ENCODE measurements around the gene GGTLC2. TPM values are rescaled to one million over a fixed set of nuclear protein-coding genes. Genes with fewer than 3 reads are reported as not detected.
A peak's percentile ranks its signal among the peaks of the same experiment; 100 is the strongest.

The GGTLC2 gene
- total and polyA plus RNA-seq, 8 donors: not detected

- H3K27ac ChIP-seq: peak overlapping the region in 4 of 5 donors; percentile 19 to 50 (median 48)
- intact Hi-C loops (cut with DNase I; ENCODE audit: low total_unique reads): no loop called here
- H3K4me3 ChIP-seq: no peak overlapping the region
- no peaks in the 10 kb centered on the region for H3K9me3 ChIP-seq
- H3K36me3 ChIP-seq: no peaks in the 10 kb centered on the region
- peaks cover 7 to 22% (median 13%) of the 10 kb centered on the region in 4 donors for H3K4me1 ChIP-seq
- no peaks in the 10 kb centered on the region for H3K27me3 ChIP-seq
- peak; percentile 75 to 89 for DNase-seq
- 21 to 52% (median 26%) methylated on average over 8 of the region's 8 CpGs for WGBS, 5 donors
- no peak for TF ChIP-seq POLR2A (IDR thresholded peaks at IDR 0.05)
- TF ChIP-seq EP300 (IDR thresholded peaks at IDR 0.05): no peak
- TF ChIP-seq CTCF (IDR thresholded peaks at IDR 0.05): peak in 5 of 7 experiments; percentile 15 to 77 (median 33)
- TF ChIP-seq POLR2AphosphoS5 (IDR thresholded peaks at IDR 0.05): peak in 1 of 3 donors; percentile 34
Observed at GRCh38 chr22:22692707-22693530, 48.5 kb downstream of the GGTLC2 start.

- H3K27me3 ChIP-seq: no peaks in the 10 kb centered on the region
- DNase-seq: no peak
- H3K36me3 ChIP-seq: no peaks in the 10 kb centered on the region
- 36 to 70% (median 49%) methylated on average over 2 of the region's 2 CpGs for WGBS, 5 donors
- intact Hi-C loops (cut with DNase I; ENCODE audit: low total_unique reads): no loop called here
- H3K4me3 ChIP-seq: no peak overlapping the region
- H3K9me3 ChIP-seq: no peaks in the 10 kb centered on the region
- H3K27ac ChIP-seq: peak overlapping the region in 3 of 5 donors; percentile 5 to 50 (median 5)
- no peak for TF ChIP-seq POLR2AphosphoS5 (IDR thresholded peaks at IDR 0.05)
- TF ChIP-seq EP300 (IDR thresholded peaks at IDR 0.05): no peak
- TF ChIP-seq POLR2A (IDR thresholded peaks at IDR 0.05): no peak
- no peak for TF ChIP-seq CTCF (IDR thresholded peaks at IDR 0.05)
- H3K4me1 ChIP-seq: peaks cover 7 to 22% (median 13%) of the 10 kb centered on the region in 4 donors
Observed at GRCh38 chr22:22693531-22693884, 49.1 kb downstream of the GGTLC2 start.

- peaks cover 7 to 22% (median 13%) of the 10 kb centered on the region in 4 donors for H3K4me1 ChIP-seq
- H3K9me3 ChIP-seq: no peaks in the 10 kb centered on the region
- no peaks in the 10 kb centered on the region for H3K36me3 ChIP-seq
- intact Hi-C loops (cut with DNase I; ENCODE audit: low total_unique reads): no loop called here
- no peak overlapping the region for H3K4me3 ChIP-seq
- DNase-seq: peak in 1 of 2 donors; percentile 10
- H3K27ac ChIP-seq: peak overlapping the region in 1 of 5 donors; percentile 50
- 69 to 93% (median 75%) methylated on average over 1 of the region's 1 CpG for WGBS, 5 donors
- TF ChIP-seq CTCF (IDR thresholded peaks at IDR 0.05): no peak
- TF ChIP-seq POLR2AphosphoS5 (IDR thresholded peaks at IDR 0.05): no peak
- TF ChIP-seq POLR2A (IDR thresholded peaks at IDR 0.05): no peak
- TF ChIP-seq EP300 (IDR thresholded peaks at IDR 0.05): no peak
- H3K27me3 ChIP-seq: no peaks in the 10 kb centered on the region
Observed at GRCh38 chr22:22694106-22694505, 49.7 kb downstream of the GGTLC2 start.

- intact Hi-C loops (cut with DNase I; ENCODE audit: low total_unique reads): no loop called here
- Histone ChIP-seq H3K4me1 (peaks cover 7 to 22% (median 13%) of the 10 kb centered on the region in 4 donors), H3K9me3 (no peaks in the 10 kb centered on the region), H3K27me3 (peaks cover 0 to 3% (median 0%) of the 10 kb centered on the region in 3 donors), H3K36me3 (no peaks in the 10 kb centered on the region), H3K4me3 (no peak overlapping the region), H3K27ac (no peak overlapping the region)
- 85 to 90% (median 87%) methylated on average over 5 of the region's 5 CpGs for WGBS, 5 donors
- TF ChIP-seq POLR2AphosphoS5 (IDR thresholded peaks at IDR 0.05): no peak
- no peak for TF ChIP-seq EP300 (IDR thresholded peaks at IDR 0.05)
- TF ChIP-seq CTCF (IDR thresholded peaks at IDR 0.05): no peak
- TF ChIP-seq POLR2A (IDR thresholded peaks at IDR 0.05): no peak
- no peak for DNase-seq
Observed at GRCh38 chr22:22696104-22696503, 51.7 kb downstream of the GGTLC2 start.

Small RNA genes within 50 kb of the gene (small RNA-seq; reads per million reads assigned to genes)
- gene AC244250.2: 0 reads per million in 4 donors
- gene IGLV3-29: 0 reads per million in 4 donors
- 0 reads per million in 4 donors for gene IGLVVI-25-1

Other genes with a start within 250 kb of the GGTLC2 start
- 1 to 10 TPM in 1 of 5 donors, under 1 TPM in 3, not detected in 1; under 0.01 to 1.3 (median 0.57) TPM for gene ZNF280B, start 135.9 kb upstream of the GGTLC2 start, total RNA-seq
- under 1 TPM; 0.10 to 0.15 (median 0.12) TPM for gene ZNF280B, start 135.9 kb upstream of the GGTLC2 start, polyA plus RNA-seq
- not detected for gene ZNF280A, start 124.3 kb upstream of the GGTLC2 start, total RNA-seq
- not detected for gene ZNF280A, start 124.3 kb upstream of the GGTLC2 start, polyA plus RNA-seq
- gene PRAME, start 85.3 kb upstream of the GGTLC2 start, total RNA-seq: not detected
- gene PRAME, start 85.3 kb upstream of the GGTLC2 start, polyA plus RNA-seq: not detected
- 10 to 100 TPM in 2 of 5 donors, 1 to 10 TPM in 1, not detected in 2; 2.0 to 53.1 (median 12.3) TPM for gene IGLL5, start 243.2 kb downstream of the GGTLC2 start, total RNA-seq
- 10 to 100 TPM; 19.7 to 22.6 (median 19.8) TPM for gene IGLL5, start 243.2 kb downstream of the GGTLC2 start, polyA plus RNA-seq

Measured in stomach (tissue), 9 donors.